Stimulated activated CD8-positive, alpha-beta memory T cell treated with anti-CD3 and anti-CD28 coated beads, Interleukin-4, amount 100 ng/mL, for 1 hour (primary cell): ENCODE measurements around the gene IFFO2.
A peak's percentile ranks its signal among the peaks of the same experiment; 100 is the strongest.

Experiments
- DNase-seq, 2 donors: peaks; one replicate each; pipeline ENCODE4 v3.0.0-alpha.2; 2020; ENCODE audit warnings: low read depth in 2 of 2, low spot score in 1 of 2

IFFO2 gene

DNA sequence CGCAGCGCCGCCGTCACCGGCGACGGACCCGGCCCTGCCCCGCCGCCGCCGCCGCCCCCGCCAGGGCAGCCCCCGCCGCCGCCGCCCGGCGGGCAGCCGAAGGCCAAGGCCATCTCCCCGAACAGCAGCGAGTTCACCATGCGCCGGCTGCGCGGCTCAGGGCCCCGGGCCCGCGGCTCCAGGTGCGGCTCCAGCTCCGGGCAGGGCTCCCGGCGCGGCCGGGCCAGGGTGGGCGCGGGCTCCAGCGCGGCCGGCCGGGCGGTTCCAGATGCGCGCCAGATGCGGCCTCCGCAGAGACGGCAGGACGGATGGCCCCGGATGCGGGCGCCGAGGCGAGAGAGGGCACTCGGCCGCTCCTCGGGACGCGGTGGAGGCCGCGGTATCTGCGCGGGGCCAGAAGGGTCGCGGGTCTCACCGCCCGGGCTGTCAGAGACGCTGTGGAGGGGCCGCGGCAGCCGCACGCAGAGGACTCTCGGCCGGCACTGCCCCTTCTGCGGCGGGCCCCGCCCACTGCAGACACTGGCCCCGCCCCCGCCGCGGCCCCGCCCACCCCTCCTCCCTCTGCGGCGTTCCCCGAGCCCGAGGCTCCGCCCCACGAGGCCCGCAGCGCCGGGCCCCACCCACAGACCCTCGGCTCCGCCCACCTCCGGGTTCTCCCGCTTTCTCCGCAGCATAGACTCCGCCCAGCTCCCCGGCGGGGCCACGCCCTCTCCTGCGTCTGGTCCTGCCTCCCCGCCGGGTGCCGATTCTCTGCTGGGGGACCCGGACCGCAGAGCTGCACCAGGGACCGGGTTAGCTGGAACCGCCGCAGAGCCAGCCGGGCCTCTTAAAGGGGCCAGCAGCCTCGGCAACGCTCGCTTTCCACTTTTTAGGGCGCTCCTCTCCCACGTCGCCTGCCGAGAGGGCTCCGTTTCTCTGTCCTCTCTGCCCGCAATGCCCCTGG, at the start of gene IFFO2:
Gene IFFO2, minus strand, starts transcription at position 484 of the 943 bp plus-strand sequence. Its CDS starts 344 bp downstream, at position 140.
- DNase-seq, result peak; percentile 97 to 99

DNA sequence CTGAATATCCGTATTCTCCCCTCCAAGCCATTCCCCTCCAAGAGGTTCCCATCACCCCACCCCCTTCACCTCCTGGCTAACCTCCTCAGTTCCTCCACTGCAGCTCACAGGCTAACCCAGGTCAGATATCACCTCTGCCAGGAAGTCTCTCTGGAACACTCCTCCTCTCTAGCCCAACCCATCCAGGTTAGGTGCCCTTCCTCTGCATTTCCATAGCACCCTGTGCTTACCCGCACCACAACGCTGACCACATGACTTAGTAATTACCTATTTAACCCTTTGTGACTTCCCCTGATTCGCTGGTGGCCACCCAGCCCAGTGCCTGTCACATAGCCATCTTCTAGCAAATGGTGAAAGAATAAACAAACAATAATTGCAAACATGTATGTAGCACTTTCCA, 49.5 kb upstream of the IFFO2 start:
- DNase-seq, result no peak

DNA sequence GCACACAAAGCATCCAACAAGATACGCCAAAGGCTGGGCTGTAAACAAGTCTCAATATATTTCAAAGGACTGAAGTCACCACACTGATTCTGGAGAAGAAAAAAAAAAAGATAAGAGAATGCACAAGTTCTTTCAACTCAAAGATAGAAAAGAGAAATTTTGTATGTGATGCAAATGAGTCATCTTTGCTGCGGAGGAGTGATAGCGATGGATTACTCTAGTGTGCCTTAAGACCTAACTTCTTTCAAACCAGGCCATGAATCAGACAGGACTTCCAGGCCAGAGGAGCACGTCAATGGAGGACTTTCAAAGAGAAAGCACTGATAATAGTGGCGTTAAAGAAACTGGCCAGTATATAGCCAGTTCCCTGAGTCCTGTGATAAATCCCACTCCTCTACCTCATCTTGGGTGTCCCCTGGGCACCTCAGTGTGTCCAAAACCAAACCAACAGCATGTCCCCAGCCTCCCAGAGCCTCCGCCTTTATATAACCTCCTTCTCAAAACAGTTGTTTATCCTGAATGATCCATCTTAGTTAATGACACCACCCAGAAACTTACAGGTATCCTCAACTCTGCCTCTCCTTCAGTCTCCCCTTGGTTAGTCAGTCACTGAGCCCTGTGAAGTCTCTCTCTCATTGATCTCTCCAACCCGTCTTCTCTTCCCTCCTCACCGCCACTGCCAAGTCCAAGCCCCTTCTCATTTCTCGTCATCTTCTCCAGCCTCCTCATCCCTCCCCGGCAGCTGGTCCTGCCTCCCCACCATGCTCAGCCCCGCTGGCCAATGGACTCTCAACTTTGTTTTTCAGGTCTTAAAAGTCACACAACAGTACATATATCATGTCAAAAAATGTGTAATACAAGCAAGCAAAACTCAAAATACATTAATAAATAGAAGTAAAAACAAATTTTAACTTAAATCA, 47.2 kb upstream of the IFFO2 start:
- no peak for DNase-seq

DNA sequence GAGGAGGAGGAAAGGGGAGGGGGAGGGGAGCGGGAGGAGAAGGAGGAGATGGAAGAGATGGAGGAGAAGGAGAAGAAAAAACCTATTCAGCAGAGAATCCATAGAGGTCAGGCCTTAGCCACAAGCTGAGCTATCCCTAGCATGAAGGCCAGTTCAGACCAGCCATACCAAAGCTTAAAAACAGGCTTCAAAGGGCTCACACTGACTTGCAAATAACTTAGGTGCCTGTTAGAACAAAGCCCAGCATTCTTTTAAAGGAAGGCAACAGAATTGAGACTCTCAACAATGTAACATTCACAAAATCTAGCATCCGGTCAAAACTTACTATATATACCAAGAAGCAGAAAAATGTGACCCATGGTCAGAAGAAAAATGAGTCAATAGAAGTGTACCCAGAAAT, 43.6 kb upstream of the IFFO2 start:
- no peak for DNase-seq

DNA sequence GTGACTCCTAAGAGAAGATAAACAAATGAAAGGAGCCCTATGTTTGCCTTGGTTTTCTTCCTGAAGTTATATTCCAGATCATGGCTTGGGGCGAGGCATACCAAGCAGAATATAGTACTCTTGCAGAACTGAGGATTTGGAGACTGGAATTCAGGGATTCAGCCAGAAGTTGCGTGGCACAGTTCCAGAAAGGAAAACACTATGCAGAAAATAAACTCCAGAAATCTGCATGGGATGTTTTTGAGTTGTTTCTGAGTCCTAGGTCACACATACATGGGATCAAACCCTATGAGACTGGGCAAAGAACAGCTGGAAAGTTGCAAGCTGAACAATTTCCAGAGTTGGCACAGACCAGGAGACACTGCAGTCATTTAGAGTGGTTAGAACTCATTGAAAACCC, 42.9 kb upstream of the IFFO2 start:
- DNase-seq, result no peak

DNA sequence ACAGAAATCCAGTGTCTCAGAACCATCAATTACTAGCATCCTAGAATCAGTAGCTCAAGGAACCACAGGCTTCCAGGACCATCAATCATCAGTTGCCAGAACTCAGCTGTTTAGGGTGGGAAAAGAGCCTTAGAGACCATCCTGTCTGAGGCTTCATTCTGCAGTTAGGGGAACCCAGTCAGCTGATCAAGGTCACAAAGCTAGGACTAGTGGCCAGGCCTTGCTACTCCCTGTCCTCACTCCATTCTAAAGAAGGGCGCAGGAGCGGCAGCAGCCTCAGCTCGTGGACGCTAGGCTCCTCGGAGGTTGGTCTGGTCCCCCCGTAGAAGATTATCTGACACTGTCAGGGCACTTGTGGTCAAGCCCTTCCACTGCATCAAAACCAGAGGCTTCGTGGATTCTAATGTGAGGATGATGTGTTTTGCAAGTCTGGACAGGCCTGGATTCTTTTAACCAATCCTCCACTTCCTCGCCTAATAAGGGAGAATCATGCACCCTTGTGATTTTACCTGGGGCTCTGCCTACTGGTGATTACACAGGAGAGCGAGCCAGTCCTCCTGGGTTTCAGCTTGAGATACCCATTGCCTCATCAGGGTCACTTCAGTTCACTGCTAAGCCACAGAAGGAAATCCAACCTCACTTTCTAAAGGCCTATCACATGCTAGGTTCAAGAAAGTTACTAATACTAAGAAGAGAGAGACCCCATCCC, 41.7 kb upstream of the IFFO2 start:
- no peak for DNase-seq

DNA sequence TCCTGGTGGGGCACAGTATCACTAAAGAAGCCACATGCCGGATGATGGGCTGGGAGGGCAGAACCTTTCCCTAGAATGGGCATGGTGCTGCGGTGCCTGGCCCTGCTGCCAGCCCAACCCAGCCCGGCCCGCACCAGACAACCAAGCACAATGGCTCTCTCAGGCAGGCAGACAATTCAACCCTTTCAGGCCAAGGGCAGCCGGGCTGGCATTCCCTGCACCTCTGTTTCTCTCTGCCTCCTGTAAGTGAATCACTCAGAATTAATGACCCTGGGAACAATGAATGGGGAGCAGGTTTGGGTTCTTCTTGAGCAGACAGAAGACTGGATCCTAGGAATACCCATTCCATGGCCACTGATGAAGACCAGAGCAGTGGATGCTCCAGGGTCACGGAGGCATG, 41.0 kb upstream of the IFFO2 start:
- no peak for DNase-seq

DNA sequence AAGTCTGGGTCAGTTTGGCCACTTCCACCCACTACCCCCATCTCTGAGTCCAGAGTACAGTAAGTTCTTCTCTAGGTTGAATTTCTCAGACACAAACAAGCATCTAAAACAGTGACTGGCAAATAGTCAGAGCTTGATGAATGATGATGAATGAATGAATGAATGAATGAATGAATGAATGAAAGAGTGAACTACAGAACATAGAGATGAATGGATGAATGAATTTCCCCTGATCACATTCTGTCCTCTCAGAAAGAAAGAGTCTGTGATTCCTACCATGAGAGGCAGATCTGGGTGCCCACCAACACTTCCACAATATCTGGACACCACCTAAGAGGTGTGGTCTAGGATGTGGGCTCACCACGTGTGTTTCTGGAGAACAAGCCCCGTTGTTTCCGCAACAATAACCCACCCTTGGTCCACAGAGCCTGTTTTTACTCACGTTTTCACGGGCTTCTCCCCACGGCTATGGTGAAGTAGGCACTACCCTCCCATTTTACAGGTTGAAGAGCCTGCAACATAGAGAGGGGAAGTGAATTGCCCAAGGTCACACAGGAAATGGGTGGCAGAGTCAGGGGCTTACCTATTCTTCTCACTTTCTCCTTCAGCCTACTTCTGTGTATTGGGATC, 40.2 kb upstream of the IFFO2 start:
- no peak for DNase-seq

DNA sequence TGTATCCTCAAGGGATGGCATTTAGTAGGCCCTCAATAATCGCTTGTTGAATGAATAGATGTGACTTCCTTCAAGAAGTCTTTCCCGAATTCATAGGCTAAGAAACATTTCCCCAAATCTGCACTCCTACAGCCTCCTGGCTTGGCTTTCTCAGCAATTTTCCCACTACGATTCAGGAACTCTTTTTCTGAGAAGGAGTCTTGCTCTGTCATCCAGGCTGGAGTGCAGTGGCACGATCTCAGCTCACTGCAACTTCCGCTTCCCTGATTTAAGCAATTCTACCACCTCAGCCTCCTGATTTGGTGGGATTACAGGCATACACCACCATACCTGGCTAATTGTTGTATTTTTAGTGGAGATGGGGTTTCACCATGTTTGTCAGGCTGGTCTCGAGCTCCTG, 37.9 kb upstream of the IFFO2 start:
- DNase-seq, result no peak

DNA sequence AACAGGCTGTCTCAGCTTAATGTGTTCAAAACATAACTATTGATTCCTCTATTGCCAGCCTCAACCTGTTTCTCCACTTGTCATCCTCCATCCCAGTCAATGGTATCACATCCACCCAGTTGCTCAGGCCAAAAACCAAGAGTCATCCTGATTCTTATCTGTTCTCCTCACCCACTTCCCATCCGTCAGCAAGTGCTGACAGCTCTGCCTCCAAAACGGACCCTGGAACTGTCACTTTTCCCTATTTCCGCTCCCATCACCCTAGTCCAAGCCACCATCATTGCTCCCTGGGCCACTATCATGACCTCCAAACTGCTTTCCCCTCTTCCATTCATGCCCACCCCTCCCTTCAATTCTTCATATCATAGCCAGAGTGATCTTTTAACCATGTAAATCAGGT, 36.2 kb upstream of the IFFO2 start:
- DNase-seq, result no peak

DNA sequence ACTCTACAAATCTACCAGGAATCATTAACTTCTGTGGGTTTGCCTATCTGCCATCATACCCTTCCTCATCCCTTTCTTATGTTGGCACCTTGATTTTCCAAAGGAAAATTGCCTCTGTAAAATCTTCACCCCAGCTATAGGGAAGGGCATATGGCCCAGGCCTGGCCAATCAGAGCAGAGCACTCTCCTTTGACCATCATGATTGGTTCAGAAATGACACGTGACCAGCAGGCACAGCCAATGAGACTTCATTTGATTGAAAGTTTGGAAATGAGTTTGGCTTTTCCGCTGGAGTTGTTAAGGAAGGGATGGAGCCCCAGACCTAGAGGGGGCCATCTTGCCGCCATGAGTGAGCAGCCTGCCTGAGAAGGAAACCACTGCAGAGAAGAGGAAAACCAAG, 35.1 kb upstream of the IFFO2 start:
- DNase-seq, result no peak

DNA sequence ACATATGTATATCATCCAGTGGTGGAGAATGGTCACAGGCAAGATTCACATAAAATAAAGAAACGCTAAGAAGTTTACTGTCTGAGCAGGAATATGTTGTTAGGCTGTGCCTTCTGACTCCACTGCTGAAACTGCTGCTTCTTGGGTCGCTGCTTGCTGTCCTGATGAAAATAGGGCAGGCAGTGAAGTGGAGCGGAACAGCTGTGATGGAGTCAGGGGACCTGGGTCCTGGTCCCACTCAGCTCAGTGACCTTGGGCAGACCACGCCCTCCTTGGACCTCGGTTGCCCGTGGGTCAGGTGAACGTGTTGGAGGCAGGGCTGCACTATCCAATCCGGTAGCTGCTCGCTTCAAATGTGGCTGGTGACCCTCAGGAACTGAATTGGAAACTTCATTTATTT, 33.4 kb upstream of the IFFO2 start:
- no peak for DNase-seq

DNA sequence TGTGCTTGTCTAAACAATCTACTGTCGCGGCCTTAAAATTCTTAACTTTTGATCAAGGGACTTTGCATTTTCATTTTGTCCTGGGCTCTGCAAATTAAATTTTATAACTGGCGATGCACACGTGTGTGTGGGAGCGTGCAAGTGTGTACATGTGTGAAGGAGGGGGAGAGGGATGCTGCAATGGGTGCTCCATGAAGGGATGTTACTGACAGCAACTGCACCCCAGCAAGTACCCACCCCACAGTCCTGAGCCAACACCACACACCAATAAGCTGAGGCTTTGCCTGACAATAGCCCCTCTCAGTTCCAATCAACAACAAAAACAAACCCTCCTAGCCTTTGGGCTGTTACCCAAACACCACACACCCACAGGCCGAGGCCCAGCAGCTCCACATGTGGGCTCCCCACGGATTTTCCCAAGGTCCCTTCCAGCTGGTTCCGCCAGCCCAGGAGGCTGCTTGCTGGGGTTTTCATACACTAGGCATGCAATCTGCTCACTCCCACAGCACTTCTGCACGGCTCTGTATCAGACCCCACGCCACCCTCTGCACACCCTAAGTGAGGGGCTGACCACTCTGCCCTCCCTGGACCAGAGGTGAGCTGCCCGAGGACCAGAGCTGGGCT, 32.8 kb upstream of the IFFO2 start:
- no peak for DNase-seq

DNA sequence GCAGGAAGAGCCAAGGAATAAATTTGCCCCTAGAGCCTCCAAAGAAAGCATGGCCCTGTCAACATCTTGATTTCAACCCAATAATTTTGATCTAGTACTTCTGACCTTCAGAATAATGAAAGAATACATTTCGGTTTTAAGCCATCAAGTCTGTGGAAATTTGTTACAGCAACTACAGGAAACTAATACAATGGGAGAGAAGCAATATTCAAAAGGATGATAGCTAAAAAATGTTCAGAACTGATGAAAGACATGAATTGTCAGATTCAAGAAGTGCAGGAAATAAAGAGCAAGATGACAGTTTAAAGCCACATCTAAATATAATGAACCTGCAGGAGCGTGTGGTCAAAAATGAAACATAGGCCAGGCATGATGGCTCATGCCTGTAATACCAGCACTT, 24.8 kb upstream of the IFFO2 start:
- no peak for DNase-seq

DNA sequence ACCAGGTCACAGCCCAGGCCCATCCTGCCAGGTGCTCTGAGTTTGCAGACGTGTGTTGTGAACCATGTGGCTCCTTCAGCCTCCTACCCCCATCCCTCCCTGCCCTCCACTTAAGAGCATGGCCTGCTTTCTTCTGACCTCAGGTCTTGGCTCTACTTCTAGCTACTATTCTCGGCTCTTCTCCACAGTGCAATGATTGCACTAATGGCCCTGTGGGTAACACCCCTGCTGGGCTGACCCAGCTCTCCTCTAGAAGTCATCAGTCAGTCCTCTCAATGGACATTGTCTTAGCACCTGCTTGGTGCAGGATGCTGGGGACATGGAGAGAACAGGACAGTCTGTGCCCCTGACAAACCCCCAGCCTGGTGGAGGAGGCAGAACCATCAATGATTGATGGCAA, 22.2 kb upstream of the IFFO2 start:
- no peak for DNase-seq

DNA sequence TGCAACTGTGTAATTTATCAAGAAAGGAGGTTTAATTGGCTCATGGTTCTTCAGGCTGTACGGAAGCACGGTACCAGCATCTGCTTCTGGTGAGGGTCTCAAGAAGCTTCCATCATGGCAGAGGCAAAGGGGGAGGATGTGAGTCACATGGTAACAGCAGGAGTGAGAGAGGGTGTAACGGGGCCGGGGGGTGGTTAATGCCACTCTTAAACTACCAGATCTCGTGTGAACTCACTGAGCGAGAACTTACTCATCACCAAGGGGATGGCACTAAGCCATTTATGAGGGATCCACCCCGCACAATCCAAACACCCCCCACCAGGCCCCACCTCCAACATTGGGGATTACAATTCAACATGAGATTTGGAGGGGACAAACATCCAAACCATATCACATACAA, 21.0 kb upstream of the IFFO2 start:
- no peak for DNase-seq

DNA sequence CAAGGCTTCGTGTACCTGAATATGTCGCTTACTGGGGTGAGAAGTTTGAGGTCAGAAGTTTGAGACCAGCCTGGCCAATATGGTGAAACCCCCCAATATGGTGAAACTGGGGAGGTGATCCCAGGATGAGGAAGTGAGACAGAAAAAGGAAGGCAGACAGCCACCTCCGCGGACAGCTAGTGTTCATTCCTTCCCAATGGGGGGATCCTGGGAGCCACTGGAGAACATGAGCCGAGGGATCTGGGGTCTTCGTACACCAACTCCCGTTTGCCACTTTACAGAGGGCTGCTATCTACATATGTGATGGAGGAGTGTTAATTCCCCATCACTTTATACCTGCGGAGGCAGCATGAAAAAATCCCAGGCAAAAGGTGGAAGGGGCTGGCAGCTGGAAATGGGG, 19.6 kb upstream of the IFFO2 start:
- DNase-seq, result no peak

DNA sequence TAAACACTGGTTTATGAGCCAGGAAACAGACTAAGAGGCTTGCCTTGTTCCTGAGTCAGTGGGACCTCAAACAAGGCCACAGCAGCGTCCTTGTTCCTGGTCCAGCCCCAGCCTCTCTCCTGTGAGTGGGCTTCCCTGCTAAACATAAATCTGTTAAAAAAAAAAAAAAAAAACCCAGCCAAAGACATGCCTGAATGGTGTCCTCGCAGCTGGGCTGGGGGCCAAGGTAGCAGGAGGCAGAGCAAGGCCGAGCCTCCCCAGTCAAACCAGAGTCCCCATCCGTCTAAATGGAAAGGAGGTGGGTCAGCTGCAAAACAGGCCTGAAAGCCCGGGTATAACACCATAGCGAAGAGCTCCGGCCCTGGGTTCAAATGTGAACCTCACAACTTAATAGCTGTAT, 18.1 kb upstream of the IFFO2 start:
- DNase-seq, result no peak

DNA sequence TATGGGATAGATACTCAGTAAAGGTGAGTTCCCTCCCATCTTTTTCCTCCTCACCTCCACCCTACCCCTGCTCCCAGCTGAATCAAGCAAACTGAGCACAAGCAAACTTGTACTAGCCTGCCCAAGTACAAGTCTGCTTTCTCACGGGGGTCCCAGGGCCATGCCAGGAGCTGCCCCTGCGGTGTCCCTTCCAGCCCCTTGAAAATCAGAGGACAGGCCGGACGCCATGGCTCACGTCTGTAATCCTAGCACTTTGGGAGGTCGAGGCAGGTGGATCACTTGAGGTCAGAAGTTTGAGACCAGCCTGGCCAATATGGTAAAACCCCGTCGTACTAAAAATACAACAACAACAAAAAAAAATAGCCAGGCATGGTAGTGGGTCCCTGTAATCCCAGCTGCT, 17.5 kb upstream of the IFFO2 start:
- no peak for DNase-seq

DNA sequence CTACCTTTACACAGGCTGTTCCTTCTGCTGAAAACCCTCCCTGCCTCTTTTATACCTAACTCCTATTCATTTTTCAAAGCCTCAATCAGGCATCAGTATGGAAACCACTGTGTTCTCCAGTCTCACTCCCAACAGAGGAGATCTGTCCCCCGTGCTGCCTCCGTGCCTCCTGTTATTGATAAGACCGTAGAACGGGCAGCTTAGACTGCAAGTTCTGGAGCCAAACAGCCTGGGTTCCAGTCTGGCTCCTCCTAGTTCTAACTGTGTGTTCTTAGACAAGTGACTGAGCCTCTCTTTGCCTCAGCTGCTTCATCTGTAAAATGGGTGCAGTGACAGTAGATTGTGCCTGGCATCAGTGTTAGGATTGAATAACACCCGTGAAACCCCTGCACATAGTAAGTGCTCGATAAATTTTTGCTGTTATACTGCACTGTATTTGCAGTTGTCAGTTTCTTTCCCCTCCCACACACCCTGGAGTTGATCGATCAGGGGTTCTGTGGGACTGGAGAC, 17.0 kb upstream of the IFFO2 start:
- DNase-seq, result no peak
